ENCODE data around the gene TELO2.

Gene TELO2

DNA sequence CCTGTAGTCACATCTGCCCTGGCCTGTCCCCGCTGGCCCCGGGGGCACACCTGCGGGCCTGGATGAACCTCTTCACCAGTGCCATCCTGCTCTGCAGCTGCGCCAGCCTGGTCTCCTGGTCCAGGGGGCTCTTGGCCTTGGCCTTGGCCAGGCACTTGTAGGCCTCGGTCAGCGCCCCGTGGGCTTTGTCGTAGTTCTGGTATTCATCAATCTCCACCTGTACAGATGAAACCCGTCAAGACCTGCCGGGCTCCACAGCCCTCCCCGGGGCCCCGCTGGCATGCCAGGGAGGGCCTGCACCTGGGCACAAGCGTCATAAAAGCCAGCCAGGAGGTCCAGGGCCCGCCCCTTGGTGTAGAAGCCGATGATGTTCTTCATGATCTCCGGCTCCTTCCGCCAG is 26.7 kb downstream of the TELO2 start:
- DNase-seq, result no peak

- no peak for DNase-seq
Observed at GRCh38 chr16:1520461-1520860, 27.3 kb downstream of the TELO2 start.

DNA sequence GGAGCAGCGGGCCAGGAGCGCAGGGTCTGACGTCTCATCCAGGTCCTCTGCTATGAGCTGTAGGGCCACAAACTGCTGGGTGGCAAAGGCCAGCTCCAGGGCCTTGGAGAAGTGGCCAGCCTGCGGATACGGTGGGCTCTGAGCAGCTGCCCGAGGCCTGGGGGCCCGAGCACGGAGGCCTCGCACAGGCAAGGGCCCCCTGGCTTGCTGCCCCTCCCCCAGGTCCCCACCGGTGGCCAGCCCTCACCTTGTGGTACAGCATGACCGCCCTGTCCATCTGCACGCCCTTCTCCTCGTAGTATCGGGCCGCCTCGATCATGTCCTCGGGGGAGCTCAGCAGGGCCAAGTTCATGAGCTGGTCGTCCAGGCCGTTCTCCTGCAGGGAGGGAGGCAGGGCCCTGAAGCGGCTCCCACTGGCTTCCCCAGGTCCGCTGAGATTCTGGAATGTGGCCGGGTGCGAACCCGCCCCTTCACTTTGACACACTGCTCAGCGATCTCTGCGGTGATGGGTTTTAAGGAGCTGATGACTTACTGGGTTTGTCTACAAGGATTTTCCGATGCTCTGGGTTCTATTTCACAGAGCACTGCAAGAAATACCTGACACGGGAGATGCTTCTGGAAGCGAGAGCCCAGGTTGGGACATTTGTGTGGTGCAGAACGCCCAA is 30.6 kb downstream of the TELO2 start:
- DNase-seq, result no peak

- DNase-seq, result no peak
Observed at GRCh38 chr16:1524366-1524765, 31.2 kb downstream of the TELO2 start.

DNA sequence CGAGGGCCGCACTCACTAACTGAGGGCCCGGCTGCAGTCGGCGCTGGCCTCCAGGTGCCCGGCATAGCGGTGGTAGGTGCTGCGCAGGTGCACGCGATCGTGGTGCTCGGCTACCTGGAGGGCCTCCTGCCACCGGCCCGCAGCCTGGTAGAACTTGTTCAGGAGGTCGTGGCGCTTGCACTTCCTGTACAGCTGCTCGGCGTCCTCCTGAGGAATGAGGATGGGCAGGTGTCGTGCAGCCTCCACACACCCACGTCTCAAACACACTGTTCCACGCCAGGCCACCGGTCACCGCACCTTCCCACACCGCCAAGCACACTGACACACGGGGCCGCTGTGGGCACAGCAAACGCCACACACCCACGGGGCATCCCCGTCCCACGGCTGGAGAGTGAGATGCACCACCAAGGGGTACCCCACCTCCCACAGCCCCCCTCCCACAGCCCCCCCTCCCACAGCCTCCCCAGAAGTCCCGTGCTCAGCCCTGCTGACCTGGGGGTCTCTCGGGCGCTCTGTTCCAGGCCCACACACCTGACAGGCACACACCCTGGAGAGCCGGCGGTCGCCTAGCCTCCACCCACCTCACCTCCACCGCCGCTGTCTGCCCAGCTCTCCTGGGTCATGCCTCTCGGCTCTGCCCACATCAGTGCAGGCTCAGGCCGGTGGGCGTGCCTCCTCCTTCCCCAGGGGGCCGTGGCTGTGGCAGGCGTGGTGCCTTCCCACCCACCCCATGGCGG is 32.9 kb downstream of the TELO2 start:
- DNase-seq, result no peak

DNA sequence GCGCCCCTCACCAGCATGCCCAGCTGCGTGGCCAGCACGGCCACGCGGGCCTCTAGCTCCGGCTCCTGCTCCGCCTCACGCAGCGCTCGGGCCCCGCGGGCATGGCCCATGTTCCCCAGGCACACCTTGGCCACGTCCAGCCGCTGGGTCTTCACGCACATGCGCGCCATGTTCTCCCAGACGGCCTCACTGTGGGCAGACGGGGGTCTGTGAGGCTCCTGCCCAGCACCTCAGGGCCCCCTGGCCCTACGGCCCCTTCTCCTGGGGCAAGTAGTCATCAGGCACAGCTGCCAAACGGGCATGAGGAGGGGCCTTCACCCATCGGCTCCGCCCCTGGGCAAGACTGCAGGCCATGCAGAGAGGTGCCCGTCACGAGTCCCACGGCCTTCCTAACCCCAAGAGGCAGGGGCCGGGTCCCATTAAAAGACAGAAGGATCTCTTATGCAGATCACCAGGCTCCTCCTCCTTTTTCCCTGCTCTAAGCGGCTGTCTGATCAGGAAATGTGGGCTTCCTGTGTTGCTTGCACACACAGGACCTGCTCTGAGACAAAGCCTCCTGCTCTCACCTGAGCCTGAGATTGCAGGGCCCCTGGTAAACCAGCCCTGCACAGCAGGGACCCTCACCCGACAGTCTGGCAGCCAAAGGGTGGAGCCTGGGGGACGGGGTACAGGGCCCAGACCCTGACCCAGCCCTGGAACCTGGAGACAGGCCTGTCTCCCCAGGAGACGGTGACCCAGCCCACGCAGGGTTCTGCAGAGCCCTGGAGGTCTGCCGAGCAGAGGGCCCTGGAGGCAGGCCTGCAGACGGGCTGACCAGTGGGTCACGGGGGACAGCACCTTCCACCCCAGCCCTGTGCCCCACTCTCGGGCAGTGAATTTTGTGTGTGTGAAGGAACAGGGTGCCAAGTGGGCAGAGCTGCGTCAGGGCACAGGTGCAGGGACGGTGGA is 33.7 kb downstream of the TELO2 start:
- DNase-seq, result no peak

- DNase-seq, result peak; percentile 58
Observed at GRCh38 chr16:1527836-1528811, 35.0 kb downstream of the TELO2 start.

DNA sequence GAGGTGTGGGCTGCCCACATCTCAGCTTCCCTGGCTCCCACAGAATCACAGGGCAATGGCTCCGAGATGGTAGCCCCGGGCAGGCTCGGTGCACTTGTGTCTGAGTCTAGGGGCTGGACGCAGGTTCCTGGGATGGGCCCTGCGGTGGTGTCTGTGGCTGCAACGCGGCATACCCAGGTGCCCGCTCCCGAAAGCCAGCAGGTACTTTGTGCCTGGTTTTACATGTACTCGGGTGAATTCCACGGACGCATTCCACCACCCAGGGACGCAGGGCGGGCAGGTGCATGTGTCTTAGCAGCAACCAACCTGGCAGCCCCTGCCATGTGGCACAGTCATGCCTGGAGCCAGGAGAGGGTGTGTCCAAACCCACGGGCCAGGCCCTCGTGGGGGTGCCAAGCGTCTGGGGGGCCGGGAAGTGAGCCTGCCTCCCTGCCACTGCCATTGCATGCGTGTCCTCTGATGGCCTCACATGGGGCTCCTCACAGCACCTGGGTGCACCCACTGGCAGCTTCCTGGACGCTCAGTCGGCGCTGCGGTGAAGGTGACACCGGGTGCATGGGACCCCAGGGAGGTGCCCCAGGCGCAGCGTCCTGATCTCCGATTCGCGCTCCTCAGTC is 35.9 kb downstream of the TELO2 start:
- DNase-seq, result no peak

DNA sequence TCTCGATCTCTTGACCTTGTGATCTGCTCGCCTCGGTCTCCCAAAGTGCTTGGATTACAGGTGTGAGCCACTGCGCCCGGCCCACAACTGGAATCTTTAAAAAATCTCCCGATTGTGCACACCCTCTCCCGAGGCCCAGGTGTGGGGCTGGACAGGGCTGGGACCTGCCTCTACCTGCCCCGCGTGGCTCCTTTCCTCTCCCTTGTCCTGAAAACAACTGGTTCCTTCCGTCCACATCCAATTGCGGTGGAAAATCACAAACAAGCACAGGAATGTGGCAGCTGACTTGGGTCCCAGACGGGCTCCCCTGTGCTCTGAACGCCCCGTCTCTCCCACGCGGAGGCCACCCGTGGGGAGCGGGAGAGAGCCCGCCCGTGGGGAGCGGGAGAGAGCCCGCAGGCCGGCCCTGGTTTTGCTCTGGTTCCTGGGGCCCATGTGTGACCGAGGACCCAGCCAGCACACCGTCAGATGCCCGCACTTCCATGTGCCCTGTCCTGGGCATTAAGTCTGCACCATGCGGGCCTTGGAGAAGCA is 37.3 kb downstream of the TELO2 start:
- no peak for DNase-seq

DNA sequence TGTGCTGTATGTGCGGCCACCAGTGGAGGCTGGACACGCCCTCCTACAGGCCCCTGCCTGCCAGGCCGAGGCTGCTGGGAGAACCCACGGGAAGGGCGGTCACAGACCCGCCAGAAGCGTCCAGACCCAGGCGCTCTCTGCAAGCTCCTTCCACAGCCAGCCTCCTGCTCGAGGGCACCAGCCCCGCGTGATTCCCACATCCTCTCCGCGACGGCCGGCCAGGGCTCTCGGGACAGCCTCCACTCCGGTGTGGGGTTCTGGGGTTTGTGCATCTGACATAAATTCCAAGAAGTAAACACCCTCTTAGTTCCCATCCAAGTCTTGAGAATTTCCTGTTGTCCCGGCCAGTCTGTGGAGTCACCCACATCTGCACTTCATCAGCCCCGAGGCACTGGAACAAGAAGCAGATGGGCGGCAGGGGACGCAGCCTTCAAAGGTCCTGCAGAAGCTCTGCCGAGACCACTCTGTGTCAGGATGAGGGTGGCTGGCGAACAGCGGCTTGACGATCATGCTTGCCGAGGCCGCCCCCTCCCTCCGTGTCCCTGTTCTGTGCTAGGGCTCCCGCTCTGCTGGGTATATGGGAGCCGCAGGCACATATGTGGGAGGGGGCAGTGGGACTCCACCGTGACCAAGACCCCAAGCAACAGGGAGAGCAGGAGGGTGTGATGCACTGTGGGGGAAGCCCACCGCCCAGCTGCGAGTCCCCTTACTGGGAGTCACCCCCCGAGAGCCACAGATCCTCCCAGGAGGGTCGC is 37.9 kb downstream of the TELO2 start:
- DNase-seq, result peak; percentile 82

DNA sequence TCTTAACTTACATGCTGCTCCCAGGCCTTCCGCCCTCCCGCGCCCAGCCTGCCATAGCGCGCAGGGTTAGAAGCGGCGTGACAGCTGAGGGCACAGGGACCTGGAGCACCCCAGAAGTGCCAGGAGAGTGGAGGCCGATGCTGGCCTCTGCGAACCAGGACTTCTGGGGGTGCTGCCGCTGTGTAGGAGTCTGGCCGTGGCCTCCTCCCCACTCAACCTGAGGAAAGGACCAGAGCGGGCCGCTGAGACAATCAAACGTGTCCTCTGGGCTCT is 38.4 kb downstream of the TELO2 start:
- DNase-seq, result no peak

DNA sequence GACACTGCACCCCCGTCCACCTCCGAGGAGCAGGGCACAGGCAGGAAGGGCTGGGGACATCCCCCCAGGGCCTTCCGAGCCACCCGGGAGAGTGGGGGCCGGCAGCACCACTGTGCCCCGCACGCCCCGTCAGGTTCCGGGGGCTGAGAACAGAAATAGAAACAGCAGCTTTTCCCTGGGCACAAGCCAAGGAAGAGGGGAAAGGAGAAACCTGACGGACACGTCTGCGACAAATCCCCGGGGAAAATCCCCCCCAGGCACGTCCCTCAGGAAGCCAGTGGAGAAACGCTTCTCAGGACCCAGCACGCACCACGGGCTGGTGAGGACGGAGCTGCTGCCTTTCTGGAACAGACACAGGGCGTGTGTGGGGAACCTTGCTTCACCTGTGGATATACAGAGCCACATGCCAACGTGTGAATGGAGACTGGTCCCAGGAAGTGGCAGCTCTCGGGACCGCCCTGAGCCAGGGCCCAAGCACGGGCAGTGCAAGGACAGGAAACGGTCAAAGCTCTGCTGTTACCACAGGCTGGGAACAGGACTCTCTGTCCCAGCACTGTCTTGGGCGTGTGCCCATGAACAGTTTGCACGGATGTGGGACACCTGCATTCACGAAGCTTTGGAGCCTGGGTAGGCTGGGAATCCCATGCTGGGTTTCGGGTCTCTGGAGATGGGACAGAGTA is 39.1 kb downstream of the TELO2 start:
- no peak for DNase-seq

GRCh38 chr16:1532771-1533170 is 39.6 kb downstream of the TELO2 start:
- no peak for DNase-seq

DNA sequence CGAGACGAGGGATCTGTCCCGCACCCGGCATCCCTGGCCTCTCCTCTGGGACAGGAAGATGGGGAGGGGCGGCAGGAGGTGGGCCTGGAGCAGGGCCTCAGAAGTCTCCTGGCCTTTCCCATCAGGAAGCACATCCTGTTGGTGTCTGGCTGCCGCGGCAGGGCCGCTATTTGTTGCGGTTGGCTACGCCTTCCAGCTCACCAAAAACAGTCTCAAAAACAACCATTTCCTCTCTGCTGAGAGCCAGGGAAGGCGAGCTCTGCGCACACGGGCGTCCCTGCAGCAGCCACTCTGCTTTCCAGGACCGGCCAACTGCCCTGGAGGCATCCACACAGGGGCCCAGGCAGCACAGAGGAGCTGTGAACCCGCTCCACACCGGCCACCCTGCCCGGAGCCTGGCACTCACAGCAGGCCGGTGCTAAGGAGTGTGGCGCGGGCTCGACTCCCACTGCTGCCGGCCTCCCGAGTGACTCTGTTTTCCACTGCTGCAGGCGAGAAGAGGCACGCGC is 40.3 kb downstream of the TELO2 start, which contains the start of gene TMEM204:
TSS of gene TMEM204 (plus strand) at position 224 of the 509 bp plus-strand sequence. CDS start 610 bp downstream, outside the sequence.
- peak; percentile 80 for DNase-seq

- DNase-seq, result peak; percentile 32
Observed at GRCh38 chr16:1534021-1535020, 41.2 kb downstream of the TELO2 start.

GRCh38 chr16:1535391-1536291 is 42.5 kb downstream of the TELO2 start:
- DNase-seq, result no peak

DNA sequence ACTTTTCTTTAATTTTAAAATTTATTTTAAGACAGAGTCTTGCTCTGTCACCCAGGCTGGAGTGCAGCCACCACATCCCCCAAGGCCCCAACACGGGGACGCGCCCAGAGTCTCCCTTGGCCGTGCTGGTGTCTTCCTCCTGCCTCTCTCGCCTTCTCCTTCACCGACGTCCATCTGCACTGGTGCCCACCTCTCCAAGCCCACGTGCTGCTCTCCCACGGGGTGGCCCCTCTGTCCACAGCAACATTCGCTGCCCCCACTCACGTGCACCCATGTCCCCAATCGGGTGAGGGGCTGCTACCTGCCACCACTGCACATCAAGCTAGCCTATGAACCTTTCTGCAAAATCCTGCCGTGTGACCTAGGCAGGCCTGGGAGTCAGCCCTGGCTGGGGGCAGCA is 43.4 kb downstream of the TELO2 start:
- DNase-seq, result no peak

All from fibroblast of skin of scalp (primary cell).